Astrocyte of the spinal cord (primary cell): ENCODE results near the gene NOD1.

ENCODE experiments used
- DNase-seq: peaks from one replicate; pipeline ENCODE4 v3.0.0; 2011; ENCODE audit warnings: low read depth, low spot score
- H3K4me3 ChIP-seq: 2 replicates; pipeline ENCODE4 v1.5.1; 2011; ENCODE audit warnings: low read depth, mild to moderate bottlenecking, low read length, moderate library complexity
- in situ Hi-C: cut with HindIII; loops from 2 replicates; pipeline ENCODE4 v1.10.0; 2017; ENCODE audit warnings: low sequenced_read_pairs
- TF ChIP-seq, protein P1 (sequence below): IDR thresholded peaks from 2 replicates; pipeline ENCODE4 v1.5.1; 2012; ENCODE audit warnings: low read depth, mild to moderate bottlenecking, low read length, inconsistent platforms

Gene NOD1

DNA sequence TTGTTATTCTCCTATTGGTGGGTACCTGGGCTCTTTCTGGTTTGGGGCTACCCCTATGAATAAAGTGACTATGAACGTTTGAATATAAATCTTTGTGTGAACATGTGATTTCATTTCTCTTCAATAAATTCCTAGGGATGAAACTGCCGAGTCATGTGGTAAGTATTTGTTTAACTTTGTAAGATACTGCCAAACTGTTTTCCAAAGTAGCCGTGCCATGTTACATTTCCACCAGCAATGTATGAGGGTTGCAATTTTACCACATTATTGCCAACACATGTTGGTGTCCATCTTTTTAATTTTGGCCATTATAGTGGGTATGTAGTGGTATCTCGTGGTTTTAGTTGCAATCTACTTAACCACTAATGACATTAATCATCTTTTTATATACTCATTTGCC lies 99.5 kb downstream of the NOD1 start:
- no peak overlapping the region for H3K4me3 ChIP-seq
- TF ChIP-seq, protein P1, sequence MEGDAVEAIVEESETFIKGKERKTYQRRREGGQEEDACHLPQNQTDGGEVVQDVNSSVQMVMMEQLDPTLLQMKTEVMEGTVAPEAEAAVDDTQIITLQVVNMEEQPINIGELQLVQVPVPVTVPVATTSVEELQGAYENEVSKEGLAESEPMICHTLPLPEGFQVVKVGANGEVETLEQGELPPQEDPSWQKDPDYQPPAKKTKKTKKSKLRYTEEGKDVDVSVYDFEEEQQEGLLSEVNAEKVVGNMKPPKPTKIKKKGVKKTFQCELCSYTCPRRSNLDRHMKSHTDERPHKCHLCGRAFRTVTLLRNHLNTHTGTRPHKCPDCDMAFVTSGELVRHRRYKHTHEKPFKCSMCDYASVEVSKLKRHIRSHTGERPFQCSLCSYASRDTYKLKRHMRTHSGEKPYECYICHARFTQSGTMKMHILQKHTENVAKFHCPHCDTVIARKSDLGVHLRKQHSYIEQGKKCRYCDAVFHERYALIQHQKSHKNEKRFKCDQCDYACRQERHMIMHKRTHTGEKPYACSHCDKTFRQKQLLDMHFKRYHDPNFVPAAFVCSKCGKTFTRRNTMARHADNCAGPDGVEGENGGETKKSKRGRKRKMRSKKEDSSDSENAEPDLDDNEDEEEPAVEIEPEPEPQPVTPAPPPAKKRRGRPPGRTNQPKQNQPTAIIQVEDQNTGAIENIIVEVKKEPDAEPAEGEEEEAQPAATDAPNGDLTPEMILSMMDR = no peak
- DNase-seq = no peak
- in situ Hi-C loops = no loop called here

DNA sequence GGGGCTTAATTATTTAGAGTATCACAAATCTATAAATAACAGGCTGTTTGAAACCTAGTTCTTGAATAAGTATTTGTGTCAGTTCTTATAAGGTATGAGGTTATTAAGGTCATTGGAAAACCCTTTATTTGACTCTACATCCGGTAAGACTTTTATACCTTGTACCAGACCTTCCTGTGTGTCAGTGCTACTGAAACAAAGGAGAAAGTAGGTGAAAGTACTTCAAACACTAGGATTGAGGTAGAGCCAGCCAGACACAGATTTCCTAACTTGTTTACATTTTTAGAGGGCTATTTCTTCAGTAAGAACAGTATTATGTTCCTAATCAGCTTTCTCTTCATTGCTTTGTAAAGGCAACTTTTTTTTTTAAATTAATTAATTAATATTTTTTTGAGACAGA lies 100.3 kb downstream of the NOD1 start:
- in situ Hi-C loops = no loop called here

More for the DNA sequence above, 100.3 kb downstream of the NOD1 start:
- TF ChIP-seq, protein P1 = no peak
- DNase-seq = no peak
- H3K4me3 ChIP-seq = no peak overlapping the region
